DOHH2 (cell line): ENCODE measurements around the gene TBC1D24.

ENCODE experiments used
- CTCF ChIP-seq: fragments of 200-600 bp; sonication (generic); IDR thresholded peaks from one replicate; pipeline ENCODE4 v1.5.1; 2014; ENCODE audit warnings: antibody characterized with exemption, mild to moderate bottlenecking, low read depth, low read length; ENCODE audit not compliant: poor library complexity, severe bottlenecking
- EZH2phosphoT487 ChIP-seq: fragments of 200-600 bp; sonication (generic); IDR thresholded peaks from 2 replicates; pipeline ENCODE4 v1.6.1; 2017; ENCODE audit warnings: borderline replicate concordance, mild to moderate bottlenecking, antibody characterized with exemption, low read length, moderate library complexity, mixed read lengths

DNA sequence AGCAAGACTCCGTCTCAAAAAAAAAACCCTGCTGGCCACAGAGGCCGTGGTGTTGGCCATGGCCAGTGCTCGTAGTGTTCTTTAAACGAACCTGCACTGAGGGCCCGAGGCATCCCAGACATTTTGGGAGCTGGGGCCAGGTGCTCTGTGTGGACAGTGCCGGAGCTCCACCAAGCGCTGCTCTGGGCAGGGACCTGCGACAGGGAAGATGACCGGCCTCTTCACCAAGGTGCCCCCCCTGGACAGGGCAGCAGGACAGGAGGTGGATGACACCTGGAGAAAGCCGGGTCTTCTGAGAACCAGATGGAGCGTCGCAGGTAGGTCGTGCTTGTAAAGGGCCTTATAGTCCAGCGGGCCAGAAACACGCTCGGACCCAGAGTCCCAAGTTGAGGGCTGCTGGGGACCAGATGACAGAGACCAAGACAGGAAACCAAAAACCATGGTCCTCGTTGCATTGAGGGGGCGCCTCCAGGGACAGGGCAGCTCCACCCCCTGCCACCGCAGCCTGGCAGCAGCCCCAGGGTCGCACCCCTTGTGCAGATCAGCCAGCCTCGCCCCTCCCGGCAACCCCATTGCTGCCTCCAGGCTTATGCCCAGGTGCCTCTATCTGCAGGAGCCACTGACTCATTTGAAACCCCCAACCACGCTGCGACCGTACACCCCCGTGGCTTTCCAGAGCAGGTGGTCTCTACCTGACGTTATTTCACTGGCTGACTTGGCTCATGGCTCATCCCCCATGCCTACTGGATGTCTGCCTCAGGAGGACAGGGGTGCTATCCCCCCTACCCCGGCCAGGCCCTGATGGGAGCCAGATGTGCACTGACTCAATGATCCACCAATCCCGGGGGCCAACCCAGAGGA is 8.0 kb upstream of the TBC1D24 start:
- TF ChIP-seq CTCF (no peak), EZH2phosphoT487 (no peak)
